Coronary artery (tissue), 2 donors: ENCODE data around the gene FILIP1.
A peak's percentile ranks its signal among the peaks of the same experiment; 100 is the strongest.

Experiments used
- DNase-seq: peaks from one replicate; pipeline ENCODE4 v3.0.0-alpha.2; 2017; ENCODE audit warnings: low spot score
- H3K27ac ChIP-seq, 2 donors: fragments of 200-600 bp; sonication (generic); one replicate each; pipeline ENCODE4 v1.5.1; 2016 to 2019
- H3K4me3 ChIP-seq: fragments of 200-600 bp; sonication (generic); 2 replicates; pipeline ENCODE4 v1.5.1; 2016; ENCODE audit warnings: mild to moderate bottlenecking, moderate library complexity
- CTCF ChIP-seq: fragments of 200-600 bp; sonication (generic); IDR thresholded peaks from one replicate; pipeline ENCODE4 v1.5.1; 2019; ENCODE audit warnings: antibody characterized with exemption

Gene FILIP1

GRCh38 chr6:75422024-75422639, 71.5 kb downstream of the FILIP1 start:
- no peak for DNase-seq
- no peak for TF ChIP-seq CTCF
- Histone ChIP-seq H3K4me3 (no peak overlapping the region), H3K27ac (no peak overlapping the region)

GRCh38 chr6:75421316-75422023, 72.1 kb downstream of the FILIP1 start:
- DNase-seq: no peak
- TF ChIP-seq CTCF: no peak
- Histone ChIP-seq H3K4me3 (no peak overlapping the region), H3K27ac (peak overlapping the region in 1 of 2 donors; percentile 54)

- TF ChIP-seq CTCF: no peak
- Histone ChIP-seq H3K4me3 (no peak overlapping the region), H3K27ac (peak overlapping the region; percentile 3 to 55)
- no peak for DNase-seq
Observed at GRCh38 chr6:75419980-75420379, 73.6 kb downstream of the FILIP1 start.

GRCh38 chr6:75419416-75419815, 74.2 kb downstream of the FILIP1 start:
- TF ChIP-seq CTCF: no peak
- Histone ChIP-seq H3K4me3 (no peak overlapping the region), H3K27ac (peak overlapping the region; percentile 3 to 46)
- no peak for DNase-seq

- DNase-seq: no peak
- H3K4me3 ChIP-seq: no peak overlapping the region
- TF ChIP-seq CTCF: no peak
- H3K27ac ChIP-seq: peak overlapping the region in 1 of 2 donors; percentile 28
Observed at GRCh38 chr6:75418233-75418632, 75.4 kb downstream of the FILIP1 start.

- no peak overlapping the region for H3K4me3 ChIP-seq
- H3K27ac ChIP-seq: no peak overlapping the region
- no peak for TF ChIP-seq CTCF
- no peak for DNase-seq
Observed at GRCh38 chr6:75416443-75416842, 77.2 kb downstream of the FILIP1 start.

GRCh38 chr6:75415804-75416203, 77.8 kb downstream of the FILIP1 start:
- TF ChIP-seq CTCF: no peak
- Histone ChIP-seq H3K4me3 (no peak overlapping the region), H3K27ac (peak overlapping the region in 1 of 2 donors; percentile 0)
- no peak for DNase-seq
